Measurements from ENCODE around the gene PFDN2.

DNA sequence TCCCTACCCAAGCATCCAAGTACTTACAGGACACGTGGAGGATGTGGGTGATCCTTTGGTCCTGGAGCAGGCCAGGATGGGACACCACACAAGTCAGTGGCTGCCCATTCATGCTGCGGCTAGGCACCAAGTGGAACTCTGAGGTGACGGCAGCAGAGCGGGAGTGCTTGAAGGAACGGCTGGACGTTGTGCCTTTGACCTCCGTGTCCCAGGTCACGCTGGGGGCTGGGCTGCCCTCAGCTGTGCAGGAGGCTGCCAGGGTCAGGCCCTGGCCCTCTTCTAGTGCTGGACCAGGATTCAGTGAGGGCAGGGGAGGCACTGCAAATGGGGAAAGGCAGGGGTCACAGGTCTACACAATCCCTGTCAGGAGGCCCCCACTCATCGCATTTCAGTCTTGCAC, 40.4 kb downstream of the PFDN2 start:
- no peak for TF ChIP-seq POLR2AphosphoS5 (IDR thresholded peaks at IDR 0.05; ENCODE audit: low read depth)
- TF ChIP-seq NANOG (IDR thresholded peaks at IDR 0.05; ENCODE audit: borderline replicate concordance), result no peak
- no peak for TF ChIP-seq CREB1 (CRISPR knock-in tag; IDR thresholded peaks at IDR 0.05; ENCODE audit: low read depth)
- TF ChIP-seq, protein P1, sequence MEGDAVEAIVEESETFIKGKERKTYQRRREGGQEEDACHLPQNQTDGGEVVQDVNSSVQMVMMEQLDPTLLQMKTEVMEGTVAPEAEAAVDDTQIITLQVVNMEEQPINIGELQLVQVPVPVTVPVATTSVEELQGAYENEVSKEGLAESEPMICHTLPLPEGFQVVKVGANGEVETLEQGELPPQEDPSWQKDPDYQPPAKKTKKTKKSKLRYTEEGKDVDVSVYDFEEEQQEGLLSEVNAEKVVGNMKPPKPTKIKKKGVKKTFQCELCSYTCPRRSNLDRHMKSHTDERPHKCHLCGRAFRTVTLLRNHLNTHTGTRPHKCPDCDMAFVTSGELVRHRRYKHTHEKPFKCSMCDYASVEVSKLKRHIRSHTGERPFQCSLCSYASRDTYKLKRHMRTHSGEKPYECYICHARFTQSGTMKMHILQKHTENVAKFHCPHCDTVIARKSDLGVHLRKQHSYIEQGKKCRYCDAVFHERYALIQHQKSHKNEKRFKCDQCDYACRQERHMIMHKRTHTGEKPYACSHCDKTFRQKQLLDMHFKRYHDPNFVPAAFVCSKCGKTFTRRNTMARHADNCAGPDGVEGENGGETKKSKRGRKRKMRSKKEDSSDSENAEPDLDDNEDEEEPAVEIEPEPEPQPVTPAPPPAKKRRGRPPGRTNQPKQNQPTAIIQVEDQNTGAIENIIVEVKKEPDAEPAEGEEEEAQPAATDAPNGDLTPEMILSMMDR (conservative IDR thresholded peaks at IDR 0.05; ENCODE audit: low read depth in 2 of 2), result no peak
- TF ChIP-seq EZH2 (IDR thresholded peaks at IDR 0.05; ENCODE audit: low read depth, unreplicated experiment), result no peak
- TF ChIP-seq ZNF114 (CRISPR knock-in tag; IDR thresholded peaks at IDR 0.05), result no peak
- TF ChIP-seq, protein P2, sequence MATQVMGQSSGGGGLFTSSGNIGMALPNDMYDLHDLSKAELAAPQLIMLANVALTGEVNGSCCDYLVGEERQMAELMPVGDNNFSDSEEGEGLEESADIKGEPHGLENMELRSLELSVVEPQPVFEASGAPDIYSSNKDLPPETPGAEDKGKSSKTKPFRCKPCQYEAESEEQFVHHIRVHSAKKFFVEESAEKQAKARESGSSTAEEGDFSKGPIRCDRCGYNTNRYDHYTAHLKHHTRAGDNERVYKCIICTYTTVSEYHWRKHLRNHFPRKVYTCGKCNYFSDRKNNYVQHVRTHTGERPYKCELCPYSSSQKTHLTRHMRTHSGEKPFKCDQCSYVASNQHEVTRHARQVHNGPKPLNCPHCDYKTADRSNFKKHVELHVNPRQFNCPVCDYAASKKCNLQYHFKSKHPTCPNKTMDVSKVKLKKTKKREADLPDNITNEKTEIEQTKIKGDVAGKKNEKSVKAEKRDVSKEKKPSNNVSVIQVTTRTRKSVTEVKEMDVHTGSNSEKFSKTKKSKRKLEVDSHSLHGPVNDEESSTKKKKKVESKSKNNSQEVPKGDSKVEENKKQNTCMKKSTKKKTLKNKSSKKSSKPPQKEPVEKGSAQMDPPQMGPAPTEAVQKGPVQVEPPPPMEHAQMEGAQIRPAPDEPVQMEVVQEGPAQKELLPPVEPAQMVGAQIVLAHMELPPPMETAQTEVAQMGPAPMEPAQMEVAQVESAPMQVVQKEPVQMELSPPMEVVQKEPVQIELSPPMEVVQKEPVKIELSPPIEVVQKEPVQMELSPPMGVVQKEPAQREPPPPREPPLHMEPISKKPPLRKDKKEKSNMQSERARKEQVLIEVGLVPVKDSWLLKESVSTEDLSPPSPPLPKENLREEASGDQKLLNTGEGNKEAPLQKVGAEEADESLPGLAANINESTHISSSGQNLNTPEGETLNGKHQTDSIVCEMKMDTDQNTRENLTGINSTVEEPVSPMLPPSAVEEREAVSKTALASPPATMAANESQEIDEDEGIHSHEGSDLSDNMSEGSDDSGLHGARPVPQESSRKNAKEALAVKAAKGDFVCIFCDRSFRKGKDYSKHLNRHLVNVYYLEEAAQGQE (IDR thresholded peaks at IDR 0.05; ENCODE audit: unreplicated experiment), result no peak
- TF ChIP-seq EZH2phosphoT487 (IDR thresholded peaks at IDR 0.05; ENCODE audit: unreplicated experiment), result no peak
- TF ChIP-seq JUNB (IDR thresholded peaks at IDR 0.05; ENCODE audit: unreplicated experiment), result no peak
- no peak for TF ChIP-seq ZNF331 (CRISPR knock-in tag; IDR thresholded peaks at IDR 0.05; ENCODE audit: low read depth)
